Liver (tissue), 9 donors: ENCODE results near the gene IQGAP2. TPM values are rescaled to one million over a fixed set of nuclear protein-coding genes. Genes with fewer than 3 reads are reported as not detected.

Source experiments
- DNase-seq: peaks from one replicate; pipeline ENCODE4 v3.0.0-alpha.2; 2017; ENCODE audit warnings: low spot score
- H3K27ac ChIP-seq, 2 donors: one replicate each; pipeline ENCODE4 v1.7.0; 2013; ENCODE audit warnings: inconsistent platforms in 2 of 2, low read length in 2 of 2, control low read depth in 1 of 2, low read depth in 1 of 2, mild to moderate bottlenecking in 1 of 2
- H3K27me3 ChIP-seq, 4 donors: one replicate each; pipeline versions ENCODE4 v1.6.1 to v1.7.0; 2013; ENCODE audit warnings: low read length in 3 of 4, inconsistent platforms in 1 of 4, mild to moderate bottlenecking in 1 of 4, moderate library complexity in 1 of 4; ENCODE audit not compliant: control insufficient read depth in 4 of 4, insufficient read depth in 4 of 4
- H3K36me3 ChIP-seq, 4 donors: one replicate each; pipeline versions ENCODE4 v1.6.1 to v1.7.0; 2013; ENCODE audit warnings: low read length in 3 of 4, mild to moderate bottlenecking in 3 of 4, low read depth in 1 of 4, moderate library complexity in 1 of 4; ENCODE audit not compliant: control insufficient read depth in 4 of 4, insufficient read depth in 3 of 4
- H3K4me1 ChIP-seq, 4 donors: one replicate each; pipeline versions ENCODE4 v1.6.1 to v1.7.0; 2013; ENCODE audit warnings: low read length in 3 of 4, mild to moderate bottlenecking in 3 of 4, moderate library complexity in 1 of 4; ENCODE audit not compliant: control insufficient read depth in 4 of 4, insufficient read depth in 4 of 4
- H3K4me3 ChIP-seq, 3 donors: one replicate each; pipeline versions ENCODE4 v1.6.1 to v1.7.0; 2013; ENCODE audit warnings: low read length in 3 of 3, control low read depth in 1 of 3, low read depth in 1 of 3, mild to moderate bottlenecking in 1 of 3
- H3K9ac ChIP-seq, 2 donors: one replicate each; pipeline ENCODE4 v1.7.0; 2013; ENCODE audit warnings: low read length in 2 of 2, mild to moderate bottlenecking in 2 of 2, moderate library complexity in 2 of 2, control low read depth in 1 of 2, low read depth in 1 of 2
- H3K9me3 ChIP-seq, 4 donors: one replicate each; pipeline versions ENCODE4 v1.6.1 to v1.7.0; 2013; ENCODE audit warnings: low read length in 3 of 4; ENCODE audit not compliant: control insufficient read depth in 4 of 4
- EGR1 ChIP-seq, 2 donors: IDR thresholded peaks; 2 replicates each; pipeline ENCODE4 v1.6.1; 2016 to 2018; ENCODE audit warnings: antibody characterized with exemption in 2 of 2, low read depth in 2 of 2
- FOXA1 ChIP-seq: IDR thresholded peaks from 2 replicates; pipeline ENCODE4 v1.6.1; 2016; ENCODE audit warnings: antibody characterized with exemption
- FOXA2 ChIP-seq: IDR thresholded peaks from 2 replicates; pipeline ENCODE4 v1.6.1; 2016; ENCODE audit warnings: antibody characterized with exemption
- GABPA ChIP-seq, 2 donors: IDR thresholded peaks in 1 of 2; conservative IDR thresholded peaks in 1 of 2; 2 replicates each; pipeline ENCODE4 v1.6.1; 2016; ENCODE audit warnings: antibody characterized with exemption in 2 of 2, mild to moderate bottlenecking in 1 of 2, moderate library complexity in 1 of 2
- HNF4A ChIP-seq, 2 donors: conservative IDR thresholded peaks; 2 replicates each; pipeline ENCODE4 v1.6.1; 2016; ENCODE audit warnings: antibody characterized with exemption in 2 of 2, mild to moderate bottlenecking in 2 of 2
- HNF4G ChIP-seq: IDR thresholded peaks from 2 replicates; pipeline ENCODE4 v1.6.1; 2016; ENCODE audit warnings: antibody characterized with exemption
- JUND ChIP-seq, 2 donors: IDR thresholded peaks; 2 replicates each; pipeline ENCODE4 v1.6.1; 2016; ENCODE audit warnings: antibody characterized with exemption in 2 of 2
- NR2F2 ChIP-seq: IDR thresholded peaks from 2 replicates; pipeline ENCODE4 v1.6.1; 2016; ENCODE audit warnings: antibody characterized with exemption
- RAD21 ChIP-seq, 2 donors: IDR thresholded peaks; 2 replicates each; pipeline ENCODE4 v1.6.1; 2016; ENCODE audit warnings: antibody characterized with exemption in 2 of 2, mild to moderate bottlenecking in 2 of 2
- TAF1 ChIP-seq: conservative IDR thresholded peaks from 2 replicates; pipeline ENCODE4 v1.6.1; 2016; ENCODE audit warnings: antibody characterized with exemption, mild to moderate bottlenecking
- YY1 ChIP-seq: IDR thresholded peaks from 2 replicates; pipeline ENCODE4 v1.6.1; 2016; ENCODE audit warnings: antibody characterized with exemption, mild to moderate bottlenecking
- WGBS: extraction: QIAGEN DNeasy Blood & Tissue Kit; methylation state at CpG from one replicate; pipeline ENCODE4 v1.1.7; 2013; 5-methylcytosine and 5-hydroxymethylcytosine counted together
- polyA plus RNA-seq, 2 donors: library from polyadenylated mRNA; stranded (reverse) in 1 of 2; unstranded in 1 of 2; fragments of 200-250 nt in 1 of 2; fragments of >200 nt in 1 of 2; fragmentation: Nextera tagmentation in 1 of 2; extraction: Ambion mirVana in 1 of 2; gene quantifications; one replicate each; pipeline versions ENCODE4 v1.2.1 to v1.2.3, GENCODE V29; 2013 to 2015
- total RNA-seq, 2 donors: library from RNA; depleted of rRNA; stranded (reverse); fragments of >200 nt; gene quantifications; one replicate each; pipeline ENCODE4 v1.2.3, GENCODE V29; 2014
- TF ChIP-seq, protein P1 (sequence below): IDR thresholded peaks from 2 replicates; pipeline ENCODE4 v1.6.1; 2016; ENCODE audit warnings: antibody characterized with exemption
- TF ChIP-seq, protein P2 (sequence below): fragments of 150-350 bp; IDR thresholded peaks from 2 replicates; pipeline ENCODE4 v1.5.1; 2017; ENCODE audit warnings: improper control_type of control experiment, low read depth, low read length; ENCODE audit not compliant: missing input control
- TF ChIP-seq, protein P3 (sequence below): IDR thresholded peaks from 2 replicates; pipeline ENCODE4 v1.6.1; 2016; ENCODE audit warnings: antibody characterized with exemption, mild to moderate bottlenecking
- donor health status: healthy.
- donor health status: healthy.
- donor health status: healthy.
- donor health status: healthy.
- donor health status: healthy.

The IQGAP2 gene
- total and polyA plus RNA-seq, 4 donors: 41.5 to 205 (median 102) TPM

DNA sequence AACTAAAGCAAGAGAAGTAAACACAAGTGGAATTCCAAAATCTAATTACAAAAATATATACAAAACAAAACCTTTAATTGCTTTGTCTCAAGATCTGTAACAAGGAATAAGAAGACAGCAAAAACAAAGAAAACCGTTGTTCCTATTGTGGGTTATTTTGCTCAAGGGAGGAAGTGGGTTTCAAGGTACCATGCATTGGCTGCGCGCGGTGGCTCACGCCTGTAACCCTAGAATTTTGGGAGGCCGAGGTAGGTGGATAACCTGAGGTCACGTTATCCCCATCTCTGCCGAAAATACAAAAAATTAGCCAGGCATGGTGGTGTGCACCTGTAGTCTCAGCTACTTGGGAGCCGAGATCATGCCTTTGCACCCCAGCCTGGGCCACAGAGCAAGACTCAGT lies 12.1 kb upstream of the IQGAP2 start:
- H3K4me1 ChIP-seq: peaks cover 20 to 51% (median 39%) of the 10 kb centered on the region in 4 donors
- H3K9ac ChIP-seq: no peak overlapping the region
- H3K27ac ChIP-seq: no peak overlapping the region
- H3K27me3 ChIP-seq: no peaks in the 10 kb centered on the region
- no peaks in the 10 kb centered on the region for H3K36me3 ChIP-seq
- H3K9me3 ChIP-seq: no peaks in the 10 kb centered on the region
- TF ChIP-seq FOXA2: no peak
- TF ChIP-seq YY1: no peak
- TF ChIP-seq, protein P1, sequence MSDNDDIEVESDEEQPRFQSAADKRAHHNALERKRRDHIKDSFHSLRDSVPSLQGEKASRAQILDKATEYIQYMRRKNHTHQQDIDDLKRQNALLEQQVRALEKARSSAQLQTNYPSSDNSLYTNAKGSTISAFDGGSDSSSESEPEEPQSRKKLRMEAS: no peak
- no peak for TF ChIP-seq HNF4A (conservative IDR thresholded peaks at IDR 0.05)
- DNase-seq: no peak
- H3K4me3 ChIP-seq: no peak overlapping the region
- WGBS: 82% methylated on average over 9 of the region's 9 CpGs

DNA sequence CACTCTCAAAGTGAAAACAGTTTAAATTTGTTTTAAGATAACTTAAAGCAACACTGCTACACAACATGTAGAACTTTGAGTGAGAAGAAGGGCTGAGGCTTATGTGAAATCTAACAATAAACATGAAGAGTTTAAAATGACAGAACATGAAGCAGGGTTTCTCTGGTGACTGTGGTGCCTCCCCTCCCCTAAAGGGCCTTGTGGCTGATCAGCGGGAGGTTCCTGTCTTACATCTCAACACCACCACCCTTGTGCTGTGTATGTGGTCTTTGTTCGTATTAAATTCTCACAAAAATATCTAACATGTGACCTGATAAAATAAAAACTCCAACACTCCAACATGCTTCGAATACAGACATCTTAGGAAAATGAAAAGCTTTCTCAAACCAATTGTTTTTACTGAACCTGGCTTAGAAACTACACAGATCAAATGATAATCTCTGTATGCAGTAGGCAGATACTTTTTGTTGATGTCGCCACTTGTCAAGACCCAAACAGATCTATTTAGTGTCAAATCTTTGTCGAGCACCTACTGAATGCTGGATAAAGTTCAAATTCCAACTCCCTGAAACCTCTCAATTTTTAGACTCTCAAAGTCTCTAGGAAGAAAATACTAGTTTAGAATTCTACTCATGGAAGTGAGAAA lies 9.9 kb upstream of the IQGAP2 start:
- Histone ChIP-seq H3K9ac (no peak overlapping the region), H3K9me3 (no peaks in the 10 kb centered on the region), H3K4me1 (peaks cover 8 to 30% (median 23%) of the 10 kb centered on the region in 4 donors), H3K36me3 (no peaks in the 10 kb centered on the region), H3K27ac (no peak overlapping the region), H3K4me3 (no peak overlapping the region), H3K27me3 (no peaks in the 10 kb centered on the region)
- no peak for TF ChIP-seq JUND (IDR thresholded peaks at IDR 0.05)
- TF ChIP-seq YY1: no peak
- TF ChIP-seq, protein P1: no peak
- no peak for DNase-seq
- 87% methylated on average over 5 of the region's 5 CpGs for WGBS

DNA sequence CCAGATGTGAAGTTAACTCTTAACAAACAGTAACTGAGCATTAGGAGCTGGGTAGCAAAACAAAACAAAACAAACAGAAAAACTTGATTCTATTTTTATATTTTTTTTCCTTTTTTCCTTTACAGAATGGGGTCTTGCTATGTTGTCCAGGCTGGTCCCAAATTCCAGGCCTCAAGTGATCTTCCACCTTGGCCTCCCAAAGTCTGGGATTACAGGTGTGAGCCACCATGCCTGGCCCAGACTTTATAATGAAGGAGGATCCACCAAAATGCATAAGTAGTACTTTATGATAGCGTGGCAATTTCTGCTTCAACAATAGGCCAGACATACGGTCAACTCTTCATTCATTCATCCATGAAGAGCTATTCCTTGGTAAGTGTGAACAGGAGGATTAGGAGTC lies 5.9 kb upstream of the IQGAP2 start:
- Histone ChIP-seq H3K9ac (no peak overlapping the region), H3K27ac (no peak overlapping the region), H3K27me3 (no peaks in the 10 kb centered on the region), H3K9me3 (no peaks in the 10 kb centered on the region), H3K36me3 (no peaks in the 10 kb centered on the region), H3K4me3 (no peak overlapping the region), H3K4me1 (peaks cover 0 to 8% (median 4%) of the 10 kb centered on the region in 4 donors)
- 94% methylated on average over 2 of the region's 2 CpGs for WGBS
- DNase-seq: no peak
- no peak for TF ChIP-seq GABPA (IDR thresholded peaks at IDR 0.05 in 1 of 2, conservative IDR thresholded peaks at IDR 0.05 in 1 of 2)
- TF ChIP-seq, protein P2, sequence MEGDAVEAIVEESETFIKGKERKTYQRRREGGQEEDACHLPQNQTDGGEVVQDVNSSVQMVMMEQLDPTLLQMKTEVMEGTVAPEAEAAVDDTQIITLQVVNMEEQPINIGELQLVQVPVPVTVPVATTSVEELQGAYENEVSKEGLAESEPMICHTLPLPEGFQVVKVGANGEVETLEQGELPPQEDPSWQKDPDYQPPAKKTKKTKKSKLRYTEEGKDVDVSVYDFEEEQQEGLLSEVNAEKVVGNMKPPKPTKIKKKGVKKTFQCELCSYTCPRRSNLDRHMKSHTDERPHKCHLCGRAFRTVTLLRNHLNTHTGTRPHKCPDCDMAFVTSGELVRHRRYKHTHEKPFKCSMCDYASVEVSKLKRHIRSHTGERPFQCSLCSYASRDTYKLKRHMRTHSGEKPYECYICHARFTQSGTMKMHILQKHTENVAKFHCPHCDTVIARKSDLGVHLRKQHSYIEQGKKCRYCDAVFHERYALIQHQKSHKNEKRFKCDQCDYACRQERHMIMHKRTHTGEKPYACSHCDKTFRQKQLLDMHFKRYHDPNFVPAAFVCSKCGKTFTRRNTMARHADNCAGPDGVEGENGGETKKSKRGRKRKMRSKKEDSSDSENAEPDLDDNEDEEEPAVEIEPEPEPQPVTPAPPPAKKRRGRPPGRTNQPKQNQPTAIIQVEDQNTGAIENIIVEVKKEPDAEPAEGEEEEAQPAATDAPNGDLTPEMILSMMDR: no peak

DNA sequence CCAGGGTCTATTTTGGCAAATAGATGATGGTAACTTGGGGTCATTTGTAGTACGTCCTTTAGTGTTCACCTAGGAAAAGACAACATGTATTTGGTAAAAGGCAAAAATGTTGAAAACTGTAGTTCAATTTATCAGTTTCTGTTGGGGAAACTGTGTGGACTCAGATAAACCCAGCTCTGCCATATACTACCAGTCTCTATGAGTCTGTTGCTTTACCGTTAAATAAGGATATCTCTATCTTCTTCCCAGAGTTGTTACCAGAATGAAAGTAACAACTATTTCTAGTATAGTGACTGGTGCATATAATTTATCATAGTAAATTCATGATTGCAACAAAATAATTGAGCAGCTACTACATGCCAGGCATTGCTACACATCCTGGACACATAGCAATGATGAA lies 3.8 kb upstream of the IQGAP2 start:
- 96% methylated on average over 2 of the region's 2 CpGs for WGBS
- no peak for DNase-seq
- Histone ChIP-seq H3K4me1 (peaks cover 0 to 10% (median 5%) of the 10 kb centered on the region in 4 donors), H3K27me3 (no peaks in the 10 kb centered on the region), H3K9ac (no peak overlapping the region), H3K9me3 (no peaks in the 10 kb centered on the region), H3K27ac (no peak overlapping the region), H3K36me3 (no peaks in the 10 kb centered on the region), H3K4me3 (no peak overlapping the region)
- no peak for TF ChIP-seq RAD21 (IDR thresholded peaks at IDR 0.05)
- TF ChIP-seq, protein P3, sequence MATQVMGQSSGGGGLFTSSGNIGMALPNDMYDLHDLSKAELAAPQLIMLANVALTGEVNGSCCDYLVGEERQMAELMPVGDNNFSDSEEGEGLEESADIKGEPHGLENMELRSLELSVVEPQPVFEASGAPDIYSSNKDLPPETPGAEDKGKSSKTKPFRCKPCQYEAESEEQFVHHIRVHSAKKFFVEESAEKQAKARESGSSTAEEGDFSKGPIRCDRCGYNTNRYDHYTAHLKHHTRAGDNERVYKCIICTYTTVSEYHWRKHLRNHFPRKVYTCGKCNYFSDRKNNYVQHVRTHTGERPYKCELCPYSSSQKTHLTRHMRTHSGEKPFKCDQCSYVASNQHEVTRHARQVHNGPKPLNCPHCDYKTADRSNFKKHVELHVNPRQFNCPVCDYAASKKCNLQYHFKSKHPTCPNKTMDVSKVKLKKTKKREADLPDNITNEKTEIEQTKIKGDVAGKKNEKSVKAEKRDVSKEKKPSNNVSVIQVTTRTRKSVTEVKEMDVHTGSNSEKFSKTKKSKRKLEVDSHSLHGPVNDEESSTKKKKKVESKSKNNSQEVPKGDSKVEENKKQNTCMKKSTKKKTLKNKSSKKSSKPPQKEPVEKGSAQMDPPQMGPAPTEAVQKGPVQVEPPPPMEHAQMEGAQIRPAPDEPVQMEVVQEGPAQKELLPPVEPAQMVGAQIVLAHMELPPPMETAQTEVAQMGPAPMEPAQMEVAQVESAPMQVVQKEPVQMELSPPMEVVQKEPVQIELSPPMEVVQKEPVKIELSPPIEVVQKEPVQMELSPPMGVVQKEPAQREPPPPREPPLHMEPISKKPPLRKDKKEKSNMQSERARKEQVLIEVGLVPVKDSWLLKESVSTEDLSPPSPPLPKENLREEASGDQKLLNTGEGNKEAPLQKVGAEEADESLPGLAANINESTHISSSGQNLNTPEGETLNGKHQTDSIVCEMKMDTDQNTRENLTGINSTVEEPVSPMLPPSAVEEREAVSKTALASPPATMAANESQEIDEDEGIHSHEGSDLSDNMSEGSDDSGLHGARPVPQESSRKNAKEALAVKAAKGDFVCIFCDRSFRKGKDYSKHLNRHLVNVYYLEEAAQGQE: no peak
- TF ChIP-seq TAF1: no peak
- TF ChIP-seq, protein P1: no peak
- no peak for TF ChIP-seq FOXA1
- no peak for TF ChIP-seq JUND (IDR thresholded peaks at IDR 0.05)
- no peak for TF ChIP-seq FOXA2
- TF ChIP-seq EGR1 (IDR thresholded peaks at IDR 0.05; ENCODE audit: low read depth in 2 of 2): no peak
- TF ChIP-seq HNF4A (conservative IDR thresholded peaks at IDR 0.05): no peak
- TF ChIP-seq HNF4G: no peak
- no peak for TF ChIP-seq NR2F2
- no peak for TF ChIP-seq YY1
- TF ChIP-seq GABPA (IDR thresholded peaks at IDR 0.05 in 1 of 2, conservative IDR thresholded peaks at IDR 0.05 in 1 of 2): no peak
